ENCODE results near the gene BHLHE40. TPM values are rescaled to one million over a fixed set of nuclear protein-coding genes. Genes with fewer than 3 reads are reported as not detected.

Gene BHLHE40
- total and polyA plus RNA-seq, 2 donors (not counting 3 experiments of a cell fraction or from before 2014, with no cell fraction given): 40.3 to 57.9 TPM

GRCh38 chr3:4948395-4948794, 30.8 kb upstream of the BHLHE40 start:
- TF ChIP-seq POLR2A (IDR thresholded peaks at IDR 0.05; ENCODE audit: low read depth, low read length) (no peak), JUN (IDR thresholded peaks at IDR 0.05; ENCODE audit: borderline replicate concordance, insufficient read depth, insufficient read length, low read depth) (no peak), EZH2 (IDR thresholded peaks at IDR 0.05; ENCODE audit: borderline replicate concordance, low read depth, low read length, severe bottlenecking) (no peak), POLR2AphosphoS5 (IDR thresholded peaks at IDR 0.05; ENCODE audit: insufficient read depth, low read depth, low read length) (no peak), MYC (IDR thresholded peaks at IDR 0.05; ENCODE audit: low read depth, low read length) (no peak), MAX (IDR thresholded peaks at IDR 0.05; ENCODE audit: insufficient read depth, insufficient read length) (no peak), FOS (IDR thresholded peaks at IDR 0.05; ENCODE audit: borderline replicate concordance, insufficient read depth, low read length) (no peak), CTCF (IDR thresholded peaks at IDR 0.05; ENCODE audit: extremely low read depth in 1 of 2, insufficient read depth in 1 of 2, low read depth in 1 of 2, low read length in 2 of 2) (no peak), GATA2 (IDR thresholded peaks at IDR 0.05; ENCODE audit: insufficient read depth, insufficient read length, low read depth, low read length) (no peak)
- no peak for FAIRE-seq
- POLR2A ChIA-PET: no interaction called here
- DNase-seq (ENCODE audit: low read depth, low spot score): no peak
- H3K9me3 ChIP-seq (replicated peaks; ENCODE audit: control insufficient read depth, insufficient read depth, low read length): no peaks in the 10 kb centered on the region
- H3K36me3 ChIP-seq (ENCODE audit: control insufficient read depth in 2 of 2, extremely low read depth in 1 of 2, insufficient read depth in 2 of 2, low read length in 2 of 2): no peaks in the 10 kb centered on the region
- CTCF ChIA-PET: interaction anchor here (1.5 kb wide), 1 partner anchor 14 kb away, joined by 4 read pairs; no protein-coding TSS in a partner anchor
- no TSS peak for BruUV-seq (replicated peaks)
- H2AFZ ChIP-seq (ENCODE audit: low read depth, low read length): no peak overlapping the region
- no peak overlapping the region for H3K9ac ChIP-seq (replicated peaks; ENCODE audit: extremely low read depth, insufficient read depth, low read length)
- H3K4me3 ChIP-seq (replicated peaks in 1 of 3; ENCODE audit: insufficient read depth in 1 of 3, low read depth in 1 of 3, low read length in 3 of 3): no peak overlapping the region
- H4K20me1 ChIP-seq (replicated peaks; ENCODE audit: control insufficient read depth, extremely low read depth, insufficient read depth, low read length): no peaks in the 10 kb centered on the region
- dilution Hi-C loops (cut with MboI; ENCODE audit: extremely low pct_ligation_motif_present, low sequenced_read_pairs): no loop called here
- no peaks in the 10 kb centered on the region for H3K79me2 ChIP-seq (ENCODE audit: control insufficient read depth, insufficient read depth, low read length)
- H3K27me3 ChIP-seq (ENCODE audit: control insufficient read depth in 2 of 2, insufficient read depth in 2 of 2, low read length in 2 of 2): no peaks in the 10 kb centered on the region
- intact Hi-C loops (cut with micrococcal nuclease): no loop called here
- H3K9me1 ChIP-seq (replicated peaks; ENCODE audit: control insufficient read depth, extremely low read depth, insufficient read depth, low read length): no peaks in the 10 kb centered on the region
- H3K4me2 ChIP-seq (ENCODE audit: insufficient read depth, low read length): no peak overlapping the region
- no peak overlapping the region for H3K27ac ChIP-seq (ENCODE audit: insufficient read depth, low read depth, low read length)
- H3K4me1 ChIP-seq (ENCODE audit: control insufficient read depth, extremely low read depth, insufficient read depth, low read length): no peaks in the 10 kb centered on the region
